Measurements from ENCODE around the gene SLC25A52.
"Not testable (repeated sequence)": the region's sequence is repeated elsewhere in the genome, so short reads cannot be mapped to it uniquely, and the experiment has no call there.

The SLC25A52 gene

GRCh38 chr18:31760695-31761094 lies at the start of gene SLC25A52:
Gene SLC25A52 (minus strand): TSS chr18:31760880. CDS start chr18:31760661, 219 bp downstream.
- H3K27ac ChIP-seq, result no peak within 1 kb of the TSS
- no peak within 1 kb of the TSS for H3K4me2 ChIP-seq

GRCh38 chr18:31809049-31809448 lies 48.4 kb upstream of the SLC25A52 start:
- not testable (repeated sequence) for H3K4me1 ChIP-seq (ENCODE audit: low read depth, poor library complexity, severe bottlenecking); H2AFZ ChIP-seq (ENCODE audit: low read depth); H3K27ac ChIP-seq; H3K4me3 ChIP-seq (IDR thresholded peaks at IDR 0.05; ENCODE audit: insufficient read depth, low read depth, low read length); H3K27me3 ChIP-seq (ENCODE audit: insufficient read depth, low read depth); H3K79me2 ChIP-seq (ENCODE audit: insufficient read depth, low read depth); H4K20me1 ChIP-seq (ENCODE audit: insufficient read depth); H3K9ac ChIP-seq; H3K36me3 ChIP-seq (ENCODE audit: insufficient read depth); H3K4me2 ChIP-seq

More at GRCh38 chr18:31760695-31761094, at the start of gene SLC25A52:
- no peaks in the 10 kb centered on the region for H3K79me2 ChIP-seq (ENCODE audit: insufficient read depth, low read depth)
- no peaks in the 10 kb centered on the region for H3K4me1 ChIP-seq (ENCODE audit: low read depth, poor library complexity, severe bottlenecking)
- H4K20me1 ChIP-seq (ENCODE audit: insufficient read depth), result no peaks in the 10 kb centered on the region
- no peaks in the 10 kb centered on the region for H3K36me3 ChIP-seq (ENCODE audit: insufficient read depth)
- no peak within 1 kb of the TSS for H3K9ac ChIP-seq
- no peak within 1 kb of the TSS for H2AFZ ChIP-seq (ENCODE audit: low read depth)
- no peak within 1 kb of the TSS for H3K4me3 ChIP-seq (IDR thresholded peaks at IDR 0.05; ENCODE audit: insufficient read depth, low read depth, low read length)
- no peak for TF ChIP-seq CTCF (conservative IDR thresholded peaks at IDR 0.05; ENCODE audit: low read depth, low read length)
- no peaks in the 10 kb centered on the region for H3K27me3 ChIP-seq (ENCODE audit: insufficient read depth, low read depth)

- H4K20me1 ChIP-seq (ENCODE audit: insufficient read depth), result no peaks in the 10 kb centered on the region
- no peak overlapping the region for H2AFZ ChIP-seq (ENCODE audit: low read depth)
- no peak for TF ChIP-seq CTCF (conservative IDR thresholded peaks at IDR 0.05; ENCODE audit: low read depth, low read length)
- no peaks in the 10 kb centered on the region for H3K79me2 ChIP-seq (ENCODE audit: insufficient read depth, low read depth)
- H3K9ac ChIP-seq, result no peak overlapping the region
- H3K4me2 ChIP-seq, result no peak overlapping the region
- H3K36me3 ChIP-seq (ENCODE audit: insufficient read depth), result no peaks in the 10 kb centered on the region
- no peak overlapping the region for H3K27ac ChIP-seq
- H3K27me3 ChIP-seq (ENCODE audit: insufficient read depth, low read depth), result no peaks in the 10 kb centered on the region
- no peak overlapping the region for H3K4me3 ChIP-seq (IDR thresholded peaks at IDR 0.05; ENCODE audit: insufficient read depth, low read depth, low read length)
- no peaks in the 10 kb centered on the region for H3K4me1 ChIP-seq (ENCODE audit: low read depth, poor library complexity, severe bottlenecking)
Observed at GRCh38 chr18:31801078-31801477, 40.4 kb upstream of the SLC25A52 start.

GRCh38 chr18:31799257-31799656 lies 38.6 kb upstream of the SLC25A52 start:
- H3K27me3 ChIP-seq (ENCODE audit: insufficient read depth, low read depth); H3K79me2 ChIP-seq (ENCODE audit: insufficient read depth, low read depth); H4K20me1 ChIP-seq (ENCODE audit: insufficient read depth); H2AFZ ChIP-seq (ENCODE audit: low read depth); H3K36me3 ChIP-seq (ENCODE audit: insufficient read depth); H3K4me1 ChIP-seq (ENCODE audit: low read depth, poor library complexity, severe bottlenecking); H3K9ac ChIP-seq; H3K4me3 ChIP-seq (IDR thresholded peaks at IDR 0.05; ENCODE audit: insufficient read depth, low read depth, low read length); H3K4me2 ChIP-seq; H3K27ac ChIP-seq: not testable (repeated sequence)

- H3K4me2 ChIP-seq, result no peak overlapping the region
- H3K4me1 ChIP-seq (ENCODE audit: low read depth, poor library complexity, severe bottlenecking), result no peaks in the 10 kb centered on the region
- no peaks in the 10 kb centered on the region for H3K79me2 ChIP-seq (ENCODE audit: insufficient read depth, low read depth)
- no peak overlapping the region for H3K9ac ChIP-seq
- no peaks in the 10 kb centered on the region for H3K27me3 ChIP-seq (ENCODE audit: insufficient read depth, low read depth)
- H3K27ac ChIP-seq, result no peak overlapping the region
- TF ChIP-seq CTCF (conservative IDR thresholded peaks at IDR 0.05; ENCODE audit: low read depth, low read length), result no peak
- no peaks in the 10 kb centered on the region for H3K36me3 ChIP-seq (ENCODE audit: insufficient read depth)
- H4K20me1 ChIP-seq (ENCODE audit: insufficient read depth), result no peaks in the 10 kb centered on the region
- H3K4me3 ChIP-seq (IDR thresholded peaks at IDR 0.05; ENCODE audit: insufficient read depth, low read depth, low read length), result no peak overlapping the region
- H2AFZ ChIP-seq (ENCODE audit: low read depth), result no peak overlapping the region
Observed at GRCh38 chr18:31798399-31798798, 37.7 kb upstream of the SLC25A52 start.
